A673 (cell line): ENCODE results near the gene SHISA5. TPM values are rescaled to one million over a fixed set of nuclear protein-coding genes. Genes with fewer than 3 reads are reported as not detected.

Experiments used
- BruUV-seq: library from RNA; stranded (reverse); fragments of 400-500 nt; replicated peaks from 2 replicates; lab custom pipeline; 2021; lab: Mats Ljungman, UMichigan
- CTCF ChIA-PET: fragments of 300-600 bp; sonication (Branson Sonifier 250); formaldehyde crosslinking; loops from one replicate; lab custom pipeline; 2022; ENCODE audit warnings: antibody characterized with exemption; lab: Charles Lee
- POLR2A ChIA-PET: fragments of 300-600 bp; sonication (Branson Sonifier 250); formaldehyde crosslinking; loops from one replicate; lab custom pipeline; 2022; ENCODE audit warnings: antibody characterized with exemption; ENCODE audit not compliant: low non-redundant PET; lab: Charles Lee
- DNase-seq: peaks from one replicate; pipeline ENCODE4 v3.0.0-alpha.2; 2015; ENCODE audit warnings: low spot score
- H3K27ac ChIP-seq: fragments of 200-600 bp; sonication (generic); 2 replicates; pipeline ENCODE4 v1.5.1; 2016; ENCODE audit warnings: mixed run types, low read depth, mild to moderate bottlenecking, mixed read lengths, antibody characterized with exemption, low read length; ENCODE audit not compliant: poor library complexity, severe bottlenecking
- H3K27me3 ChIP-seq: fragments of 200-600 bp; sonication (generic); replicated peaks from 2 replicates; pipeline ENCODE4 v1.6.1; 2017; ENCODE audit warnings: mixed run types, low read depth, mild to moderate bottlenecking, mixed read lengths, antibody characterized with exemption, low read length; ENCODE audit not compliant: insufficient read depth, poor library complexity
- H3K36me3 ChIP-seq: fragments of 200-600 bp; sonication (generic); 2 replicates; pipeline ENCODE4 v1.6.1; 2016; ENCODE audit warnings: mixed run types, mild to moderate bottlenecking, mixed read lengths, antibody characterized with exemption, low read length; ENCODE audit not compliant: insufficient read depth, poor library complexity, severe bottlenecking
- H3K4me1 ChIP-seq: fragments of 200-600 bp; sonication (generic); 2 replicates; pipeline ENCODE4 v1.6.1; 2017; ENCODE audit warnings: mixed run types, mild to moderate bottlenecking, mixed read lengths, antibody characterized with exemption, low read length; ENCODE audit not compliant: insufficient read depth, poor library complexity, severe bottlenecking
- H3K4me3 ChIP-seq: fragments of 200-600 bp; sonication (generic); 2 replicates; pipeline ENCODE4 v1.5.1; 2016; ENCODE audit warnings: low read depth, mixed run types, mild to moderate bottlenecking, mixed read lengths, low read length; ENCODE audit not compliant: poor library complexity, severe bottlenecking
- H3K9me3 ChIP-seq: fragments of 200-600 bp; sonication (generic); 2 replicates; pipeline ENCODE4 v1.6.1; 2016; ENCODE audit warnings: mixed run types, low read depth, mild to moderate bottlenecking, mixed read lengths, antibody characterized with exemption, low read length; ENCODE audit not compliant: poor library complexity, severe bottlenecking
- EZH2 ChIP-seq: fragments of 200-600 bp; sonication (generic); IDR thresholded peaks from 2 replicates; pipeline ENCODE4 v1.6.1; 2017; ENCODE audit warnings: borderline replicate concordance, low read depth, mild to moderate bottlenecking, mixed read lengths, antibody characterized with exemption, low read length; ENCODE audit not compliant: poor library complexity, severe bottlenecking
- intact Hi-C: fragments of 100-400 bp; cut with micrococcal nuclease; formaldehyde crosslinking; loops from one replicate; pipeline ENCODE4 v1.10.0; 2022; ENCODE audit not compliant: unreplicated experiment
- total RNA-seq: library from RNA; stranded (reverse); gene quantifications from 2 replicates; pipeline ENCODE4 v1.2.3, GENCODE V29; 2021
- TF ChIP-seq, protein P1 (sequence below): fragments of 300-800, 200-600 bp; sonication (generic); conservative IDR thresholded peaks from 2 replicates; pipeline ENCODE4 v1.5.1; 2017; ENCODE audit warnings: low read depth, mild to moderate bottlenecking, antibody characterized with exemption, low read length, moderate library complexity, mixed read lengths

Gene SHISA5
- total RNA-seq, 1 experiment from 2014 or later, result 61.8 TPM

DNA sequence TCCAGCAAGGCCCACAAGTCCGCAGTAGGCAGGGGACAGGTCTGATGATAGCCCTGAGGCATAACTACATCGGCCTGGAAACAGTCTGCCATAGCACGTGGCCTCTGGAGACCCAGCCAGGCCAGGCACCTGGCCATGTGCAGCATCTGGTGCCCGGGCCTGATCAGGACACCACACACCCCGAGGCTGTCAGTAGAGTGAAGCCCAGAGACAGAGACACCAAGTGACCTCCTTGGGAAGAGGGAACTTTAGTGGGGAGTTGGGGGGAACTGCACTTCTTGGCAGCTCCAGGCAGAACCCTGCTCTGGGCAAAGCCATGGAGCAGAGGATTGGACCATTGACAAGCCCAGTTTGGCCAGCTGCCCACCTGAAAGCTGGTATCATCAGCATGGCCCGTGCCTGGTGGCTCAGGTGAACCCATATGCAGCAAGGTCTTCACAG lies 1.2 kb downstream of the SHISA5 start:
- DNase-seq, result no peak
- Histone ChIP-seq H3K27me3 (no peaks in the 10 kb centered on the region), H3K4me3 (no peak overlapping the region), H3K36me3 (no peaks in the 10 kb centered on the region), H3K4me1 (peaks cover 5% of the 10 kb centered on the region), H3K27ac (no peak overlapping the region), H3K9me3 (no peaks in the 10 kb centered on the region)
- POLR2A ChIA-PET, result no interaction called here
- intact Hi-C loops, result no loop called here
- no TSS peak for BruUV-seq
- CTCF ChIA-PET, result no interaction called here
- TF ChIP-seq, protein P1, sequence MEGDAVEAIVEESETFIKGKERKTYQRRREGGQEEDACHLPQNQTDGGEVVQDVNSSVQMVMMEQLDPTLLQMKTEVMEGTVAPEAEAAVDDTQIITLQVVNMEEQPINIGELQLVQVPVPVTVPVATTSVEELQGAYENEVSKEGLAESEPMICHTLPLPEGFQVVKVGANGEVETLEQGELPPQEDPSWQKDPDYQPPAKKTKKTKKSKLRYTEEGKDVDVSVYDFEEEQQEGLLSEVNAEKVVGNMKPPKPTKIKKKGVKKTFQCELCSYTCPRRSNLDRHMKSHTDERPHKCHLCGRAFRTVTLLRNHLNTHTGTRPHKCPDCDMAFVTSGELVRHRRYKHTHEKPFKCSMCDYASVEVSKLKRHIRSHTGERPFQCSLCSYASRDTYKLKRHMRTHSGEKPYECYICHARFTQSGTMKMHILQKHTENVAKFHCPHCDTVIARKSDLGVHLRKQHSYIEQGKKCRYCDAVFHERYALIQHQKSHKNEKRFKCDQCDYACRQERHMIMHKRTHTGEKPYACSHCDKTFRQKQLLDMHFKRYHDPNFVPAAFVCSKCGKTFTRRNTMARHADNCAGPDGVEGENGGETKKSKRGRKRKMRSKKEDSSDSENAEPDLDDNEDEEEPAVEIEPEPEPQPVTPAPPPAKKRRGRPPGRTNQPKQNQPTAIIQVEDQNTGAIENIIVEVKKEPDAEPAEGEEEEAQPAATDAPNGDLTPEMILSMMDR, result no peak
- no peak for TF ChIP-seq EZH2

DNA sequence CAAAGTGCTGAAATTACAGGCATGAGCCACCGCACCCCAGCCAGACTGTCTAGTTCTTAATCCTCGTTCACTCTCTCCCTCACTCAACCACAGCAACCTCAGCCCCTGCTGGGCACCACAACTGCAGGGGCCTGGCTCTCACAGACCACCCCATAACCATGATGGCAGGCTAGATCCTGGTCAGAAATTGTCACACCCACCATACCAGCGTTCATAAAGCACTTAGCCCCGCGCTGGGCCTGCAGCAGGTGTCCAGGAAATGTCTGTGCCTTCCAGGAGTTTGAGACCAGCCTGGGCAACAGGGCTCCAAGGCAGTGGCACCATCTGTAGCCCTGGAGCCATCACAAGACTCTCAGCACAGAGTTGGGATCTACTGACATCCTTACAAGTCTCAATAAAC lies 1.9 kb downstream of the SHISA5 start:
- no peaks in the 10 kb centered on the region for H3K9me3 ChIP-seq
- POLR2A ChIA-PET, result no interaction called here
- H3K4me1 ChIP-seq, result peaks cover 5% of the 10 kb centered on the region
- H3K27me3 ChIP-seq, result no peaks in the 10 kb centered on the region
- no peak for DNase-seq
- no peak overlapping the region for H3K27ac ChIP-seq
- BruUV-seq, result no TSS peak
- H3K4me3 ChIP-seq, result no peak overlapping the region
- intact Hi-C loops, result no loop called here
- CTCF ChIA-PET, result no interaction called here
- H3K36me3 ChIP-seq, result no peaks in the 10 kb centered on the region
- TF ChIP-seq, protein P1, result no peak
- TF ChIP-seq EZH2, result no peak

DNA sequence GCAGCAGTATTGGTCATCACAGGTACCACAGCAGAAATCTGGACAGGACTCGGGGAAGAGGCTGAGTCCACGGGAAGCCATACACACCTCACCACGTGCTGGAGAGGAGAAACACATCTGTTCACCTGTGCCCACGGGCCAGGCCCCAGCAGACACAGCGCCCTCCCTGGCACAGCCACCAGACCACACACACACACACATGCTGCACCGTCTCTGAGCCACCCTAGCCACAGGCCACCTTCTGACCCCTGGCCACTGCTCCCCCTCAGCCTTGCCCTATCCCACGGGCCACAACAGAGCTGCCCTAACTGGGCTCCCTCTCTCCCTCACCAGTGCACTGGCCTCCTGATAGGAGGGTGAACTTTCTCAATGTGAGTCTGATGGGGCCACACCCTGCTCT lies 2.8 kb downstream of the SHISA5 start:
- intact Hi-C loops, result no loop called here
- H3K27ac ChIP-seq, result no peak overlapping the region
- CTCF ChIA-PET, result no interaction called here
- no peak overlapping the region for H3K4me3 ChIP-seq
- peaks cover 5% of the 10 kb centered on the region for H3K4me1 ChIP-seq
- TF ChIP-seq, protein P1, result no peak
- TF ChIP-seq EZH2, result no peak
- DNase-seq, result no peak
- no peaks in the 10 kb centered on the region for H3K9me3 ChIP-seq
- no TSS peak for BruUV-seq
- no peaks in the 10 kb centered on the region for H3K36me3 ChIP-seq
- H3K27me3 ChIP-seq, result no peaks in the 10 kb centered on the region
- POLR2A ChIA-PET, result no interaction called here
